ENCODE measurements around the gene CNTRL.

The CNTRL gene

GRCh38 chr9:121135642-121136041 lies 60.9 kb downstream of the CNTRL start:
- no peak for TF ChIP-seq CTCF (conservative IDR thresholded peaks at IDR 0.05; ENCODE audit: low read length)
- no peak for DNase-seq (ENCODE audit: low read depth)

GRCh38 chr9:121138561-121138960 lies 63.8 kb downstream of the CNTRL start:
- no peak overlapping the region for H3K4me3 ChIP-seq (ENCODE audit: low read length)
- no peak for DNase-seq (ENCODE audit: low read depth)
- no peak for TF ChIP-seq CTCF (conservative IDR thresholded peaks at IDR 0.05; ENCODE audit: low read length)

More at GRCh38 chr9:121135642-121136041, 60.9 kb downstream of the CNTRL start:
- no peak overlapping the region for H3K4me3 ChIP-seq (ENCODE audit: low read length)

- H3K4me3 ChIP-seq (ENCODE audit: low read length): no peak overlapping the region
- no peak for TF ChIP-seq CTCF (conservative IDR thresholded peaks at IDR 0.05; ENCODE audit: low read length)
- no peak for DNase-seq (ENCODE audit: low read depth)
These were observed 64.2 kb downstream of the CNTRL start for GRCh38 chr9:121138973-121139372.

- DNase-seq (ENCODE audit: low read depth): no peak
- H3K4me3 ChIP-seq (ENCODE audit: low read length): no peak overlapping the region
- TF ChIP-seq CTCF (conservative IDR thresholded peaks at IDR 0.05; ENCODE audit: low read length): no peak
These were observed 65.4 kb downstream of the CNTRL start for GRCh38 chr9:121140162-121140561.

GRCh38 chr9:121141306-121141705 lies 66.6 kb downstream of the CNTRL start:
- H3K4me3 ChIP-seq (ENCODE audit: low read length): no peak overlapping the region
- TF ChIP-seq CTCF (conservative IDR thresholded peaks at IDR 0.05; ENCODE audit: low read length): no peak

GRCh38 chr9:121141706-121142105 lies 67.0 kb downstream of the CNTRL start:
- DNase-seq (ENCODE audit: low read depth): no peak
- TF ChIP-seq CTCF (conservative IDR thresholded peaks at IDR 0.05; ENCODE audit: low read length): no peak
- no peak overlapping the region for H3K4me3 ChIP-seq (ENCODE audit: low read length)

More at GRCh38 chr9:121141306-121141705, 66.6 kb downstream of the CNTRL start:
- DNase-seq (ENCODE audit: low read depth): no peak

- no peak for TF ChIP-seq CTCF (conservative IDR thresholded peaks at IDR 0.05; ENCODE audit: low read length)
- H3K4me3 ChIP-seq (ENCODE audit: low read length): no peak overlapping the region
- no peak for DNase-seq (ENCODE audit: low read depth)
These were observed 69.0 kb downstream of the CNTRL start for GRCh38 chr9:121143771-121144170.
